ENCODE results near the gene WRAP73. TPM values are rescaled to one million over a fixed set of nuclear protein-coding genes. Genes with fewer than 3 reads are reported as not detected.

Gene WRAP73
- total RNA-seq, 1 experiment from 2014 or later, result 41.2 TPM

DNA sequence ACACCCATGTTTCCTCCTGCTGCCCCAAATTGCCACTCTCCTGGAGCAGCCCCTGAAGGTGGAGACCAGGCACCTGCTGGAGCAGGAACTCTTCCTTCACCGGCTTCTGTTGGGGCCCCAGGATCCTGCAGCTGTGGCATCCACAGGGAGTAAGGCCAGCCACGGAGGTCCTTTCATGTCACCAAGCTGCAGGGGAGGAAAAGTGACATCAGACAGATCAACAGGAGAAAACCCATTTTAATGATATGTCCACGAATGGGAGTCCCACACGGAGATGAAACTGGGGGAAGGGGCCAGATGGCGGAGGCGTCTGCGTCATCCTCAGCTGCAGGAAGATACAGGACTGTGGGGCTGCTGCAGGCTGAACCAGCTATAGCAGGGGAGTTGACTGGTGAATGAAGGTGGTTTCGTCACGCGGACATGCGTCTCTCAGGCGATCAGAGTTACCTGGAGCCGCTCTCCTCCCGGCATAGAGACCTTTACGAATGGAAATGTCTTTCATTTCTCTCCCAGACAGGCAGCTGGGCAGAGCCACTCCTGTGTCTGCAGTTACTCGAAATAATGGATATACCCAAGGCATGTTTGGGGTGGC, 12.3 kb upstream of the WRAP73 start:
- no peaks in the 10 kb centered on the region for H3K27me3 ChIP-seq (replicated peaks; ENCODE audit: insufficient read depth, low read depth, low read length, poor library complexity)
- ChIA-PET POLR2A (ENCODE audit: low non-redundant PET) (no interaction called here), CTCF (no interaction called here)

DNA sequence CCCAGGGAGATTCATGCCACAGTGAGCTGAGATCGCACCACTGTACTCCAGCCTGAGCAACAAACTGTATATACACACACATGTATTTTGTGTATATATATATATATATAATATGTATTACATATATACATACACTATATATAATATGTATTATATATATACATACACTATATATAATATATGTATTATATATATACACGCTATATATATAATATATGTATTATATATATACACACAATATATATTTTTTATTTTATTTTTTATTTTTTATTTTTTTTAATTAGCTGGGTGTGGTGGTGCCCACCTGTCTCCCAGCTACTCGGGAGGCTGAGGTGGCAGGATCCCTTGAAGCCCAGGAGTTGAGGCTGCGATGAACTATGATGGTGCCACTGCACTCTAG, 11.7 kb upstream of the WRAP73 start:
- no peak overlapping the region for H3K27ac ChIP-seq (ENCODE audit: low read depth, low read length, poor library complexity, severe bottlenecking)
- no peaks in the 10 kb centered on the region for H3K9me3 ChIP-seq (ENCODE audit: low read depth, low read length, poor library complexity, severe bottlenecking)
- no peaks in the 10 kb centered on the region for H3K27me3 ChIP-seq (replicated peaks; ENCODE audit: insufficient read depth, low read depth, low read length, poor library complexity)
- BruUV-seq (replicated peaks), result no TSS peak
- no peak for DNase-seq (ENCODE audit: low spot score)
- H3K4me1 ChIP-seq (ENCODE audit: insufficient read depth, low read length, poor library complexity, severe bottlenecking), result peaks cover 28% of the 10 kb centered on the region
- ChIA-PET CTCF (no interaction called here), POLR2A (ENCODE audit: low non-redundant PET) (no interaction called here)
- TF ChIP-seq EZH2 (IDR thresholded peaks at IDR 0.05; ENCODE audit: borderline replicate concordance, low read depth, low read length, poor library complexity, severe bottlenecking), result no peak
- TF ChIP-seq, protein P1, sequence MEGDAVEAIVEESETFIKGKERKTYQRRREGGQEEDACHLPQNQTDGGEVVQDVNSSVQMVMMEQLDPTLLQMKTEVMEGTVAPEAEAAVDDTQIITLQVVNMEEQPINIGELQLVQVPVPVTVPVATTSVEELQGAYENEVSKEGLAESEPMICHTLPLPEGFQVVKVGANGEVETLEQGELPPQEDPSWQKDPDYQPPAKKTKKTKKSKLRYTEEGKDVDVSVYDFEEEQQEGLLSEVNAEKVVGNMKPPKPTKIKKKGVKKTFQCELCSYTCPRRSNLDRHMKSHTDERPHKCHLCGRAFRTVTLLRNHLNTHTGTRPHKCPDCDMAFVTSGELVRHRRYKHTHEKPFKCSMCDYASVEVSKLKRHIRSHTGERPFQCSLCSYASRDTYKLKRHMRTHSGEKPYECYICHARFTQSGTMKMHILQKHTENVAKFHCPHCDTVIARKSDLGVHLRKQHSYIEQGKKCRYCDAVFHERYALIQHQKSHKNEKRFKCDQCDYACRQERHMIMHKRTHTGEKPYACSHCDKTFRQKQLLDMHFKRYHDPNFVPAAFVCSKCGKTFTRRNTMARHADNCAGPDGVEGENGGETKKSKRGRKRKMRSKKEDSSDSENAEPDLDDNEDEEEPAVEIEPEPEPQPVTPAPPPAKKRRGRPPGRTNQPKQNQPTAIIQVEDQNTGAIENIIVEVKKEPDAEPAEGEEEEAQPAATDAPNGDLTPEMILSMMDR (conservative IDR thresholded peaks at IDR 0.05; ENCODE audit: low read depth, low read length), result no peak
- no peaks in the 10 kb centered on the region for H3K36me3 ChIP-seq (ENCODE audit: insufficient read depth, low read length, poor library complexity, severe bottlenecking)
- intact Hi-C loops (cut with micrococcal nuclease; ENCODE audit: unreplicated experiment), result no loop called here
- H3K4me3 ChIP-seq (ENCODE audit: low read depth, low read length, poor library complexity, severe bottlenecking), result no peak overlapping the region

More for the DNA sequence above, 12.3 kb upstream of the WRAP73 start:
- Histone ChIP-seq H3K4me3 (ENCODE audit: low read depth, low read length, poor library complexity, severe bottlenecking) (no peak overlapping the region), H3K9me3 (ENCODE audit: low read depth, low read length, poor library complexity, severe bottlenecking) (no peaks in the 10 kb centered on the region), H3K27ac (ENCODE audit: low read depth, low read length, poor library complexity, severe bottlenecking) (no peak overlapping the region), H3K4me1 (ENCODE audit: insufficient read depth, low read length, poor library complexity, severe bottlenecking) (peaks cover 28% of the 10 kb centered on the region), H3K36me3 (ENCODE audit: insufficient read depth, low read length, poor library complexity, severe bottlenecking) (no peaks in the 10 kb centered on the region)
- no peak for TF ChIP-seq EZH2 (IDR thresholded peaks at IDR 0.05; ENCODE audit: borderline replicate concordance, low read depth, low read length, poor library complexity, severe bottlenecking)
- TF ChIP-seq, protein P1 (conservative IDR thresholded peaks at IDR 0.05; ENCODE audit: low read depth, low read length), result no peak
- intact Hi-C loops (cut with micrococcal nuclease; ENCODE audit: unreplicated experiment), result no loop called here
- BruUV-seq (replicated peaks), result no TSS peak
- DNase-seq (ENCODE audit: low spot score), result no peak

DNA sequence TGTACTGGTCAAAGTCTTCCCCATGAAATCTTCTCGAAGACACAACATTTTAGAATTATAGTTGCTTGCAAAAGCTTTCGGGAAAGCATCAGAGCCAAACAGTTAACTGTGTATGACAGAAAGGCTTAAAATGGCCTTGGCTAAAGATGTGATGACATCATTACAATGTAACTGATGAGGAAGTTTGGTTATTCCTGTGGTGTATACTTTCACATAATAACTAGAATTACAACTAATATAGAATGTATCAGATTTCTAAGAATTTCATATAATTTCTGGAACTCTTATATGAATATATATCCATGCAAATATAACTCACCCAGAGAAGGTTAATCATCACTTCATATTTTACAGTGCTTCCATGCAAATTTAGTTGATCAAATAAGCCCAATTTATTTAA, 10.8 kb upstream of the WRAP73 start:
- no peak overlapping the region for H3K4me3 ChIP-seq (ENCODE audit: low read depth, low read length, poor library complexity, severe bottlenecking)
- TF ChIP-seq, protein P1 (conservative IDR thresholded peaks at IDR 0.05; ENCODE audit: low read depth, low read length), result no peak
- no peak for TF ChIP-seq EZH2 (IDR thresholded peaks at IDR 0.05; ENCODE audit: borderline replicate concordance, low read depth, low read length, poor library complexity, severe bottlenecking)
- no peak for DNase-seq (ENCODE audit: low spot score)
- H3K4me1 ChIP-seq (ENCODE audit: insufficient read depth, low read length, poor library complexity, severe bottlenecking), result peaks cover 33% of the 10 kb centered on the region
- POLR2A ChIA-PET (ENCODE audit: low non-redundant PET), result no interaction called here
- H3K27me3 ChIP-seq (replicated peaks; ENCODE audit: insufficient read depth, low read depth, low read length, poor library complexity), result no peaks in the 10 kb centered on the region
- H3K36me3 ChIP-seq (ENCODE audit: insufficient read depth, low read length, poor library complexity, severe bottlenecking), result no peaks in the 10 kb centered on the region
- CTCF ChIA-PET, result no interaction called here
- no peaks in the 10 kb centered on the region for H3K9me3 ChIP-seq (ENCODE audit: low read depth, low read length, poor library complexity, severe bottlenecking)
- BruUV-seq (replicated peaks), result no TSS peak
- intact Hi-C loops (cut with micrococcal nuclease; ENCODE audit: unreplicated experiment), result no loop called here
- H3K27ac ChIP-seq (ENCODE audit: low read depth, low read length, poor library complexity, severe bottlenecking), result no peak overlapping the region
